ENCODE data around the gene SMAD7.

The SMAD7 gene

GRCh38 chr18:48987821-48988220 is 37.1 kb upstream of the SMAD7 start:
- no peak for DNase-seq (ENCODE audit: insufficient read length, low spot score)
- FAIRE-seq, result no peak

- FAIRE-seq (no peak), DNase-seq (ENCODE audit: insufficient read length, low spot score) (no peak)
Observed at GRCh38 chr18:48986851-48987761, 36.3 kb upstream of the SMAD7 start.

GRCh38 chr18:48985161-48985560 is 34.4 kb upstream of the SMAD7 start:
- FAIRE-seq, result no peak
- no peak for DNase-seq (ENCODE audit: insufficient read length, low spot score)

- FAIRE-seq, result no peak
- no peak for DNase-seq (ENCODE audit: insufficient read length, low spot score)
Observed at GRCh38 chr18:48983793-48984437, 33.1 kb upstream of the SMAD7 start.

GRCh38 chr18:48982266-48982665 is 31.5 kb upstream of the SMAD7 start:
- no peak for FAIRE-seq
- DNase-seq (ENCODE audit: insufficient read length, low spot score), result no peak

- FAIRE-seq, result no peak
- DNase-seq (ENCODE audit: insufficient read length, low spot score), result no peak
Observed at GRCh38 chr18:48979944-48980890, 29.5 kb upstream of the SMAD7 start.

- no peak for DNase-seq (ENCODE audit: insufficient read length, low spot score)
- no peak for FAIRE-seq
Observed at GRCh38 chr18:48977914-48978313, 27.1 kb upstream of the SMAD7 start.

- DNase-seq (ENCODE audit: insufficient read length, low spot score) (peak; percentile 80), FAIRE-seq (no peak)
Observed at GRCh38 chr18:48975817-48976649, 25.3 kb upstream of the SMAD7 start.

- DNase-seq (ENCODE audit: insufficient read length, low spot score) (no peak), FAIRE-seq (no peak)
Observed at GRCh38 chr18:48975120-48975816, 24.5 kb upstream of the SMAD7 start.

- DNase-seq (ENCODE audit: insufficient read length, low spot score) (no peak), FAIRE-seq (no peak)
Observed at GRCh38 chr18:48974304-48975119, 23.7 kb upstream of the SMAD7 start.

- FAIRE-seq (no peak), DNase-seq (ENCODE audit: insufficient read length, low spot score) (no peak)
Observed at GRCh38 chr18:48973731-48974130, 23.0 kb upstream of the SMAD7 start.

- no peak for FAIRE-seq
- DNase-seq (ENCODE audit: insufficient read length, low spot score), result no peak
Observed at GRCh38 chr18:48968412-48969215, 17.8 kb upstream of the SMAD7 start.

- no peak for DNase-seq (ENCODE audit: insufficient read length, low spot score)
- no peak for FAIRE-seq
Observed at GRCh38 chr18:48967545-48967944, 16.8 kb upstream of the SMAD7 start.

GRCh38 chr18:48966523-48966922 is 15.8 kb upstream of the SMAD7 start:
- no peak for FAIRE-seq

GRCh38 chr18:48963586-48964470 is 13.1 kb upstream of the SMAD7 start:
- no peak for FAIRE-seq
- DNase-seq (ENCODE audit: insufficient read length, low spot score), result no peak

More at GRCh38 chr18:48966523-48966922, 15.8 kb upstream of the SMAD7 start:
- DNase-seq (ENCODE audit: insufficient read length, low spot score), result no peak

GRCh38 chr18:48962994-48963561 is 12.3 kb upstream of the SMAD7 start:
- DNase-seq (ENCODE audit: insufficient read length, low spot score), result no peak
- FAIRE-seq, result no peak

All from HTR-8/SVneo (cell line).